Caco-2 (cell line): ENCODE data around the gene VASH1. TPM values are rescaled to one million over a fixed set of nuclear protein-coding genes. Genes with fewer than 3 reads are reported as not detected.

Source experiments
- BruUV-seq: library from RNA; stranded (reverse); fragments of 400-500 nt; replicated peaks from 2 replicates; lab custom pipeline; 2021; lab: Mats Ljungman, UMichigan
- CTCF ChIA-PET: fragments of 300-600 bp; sonication (Branson Sonifier 250); formaldehyde crosslinking; loops from one replicate; lab custom pipeline; 2022; ENCODE audit warnings: antibody characterized with exemption; lab: Charles Lee
- POLR2A ChIA-PET: fragments of 300-600 bp; sonication (Branson Sonifier 250); formaldehyde crosslinking; loops from one replicate; lab custom pipeline; 2022; ENCODE audit warnings: antibody characterized with exemption; lab: Charles Lee
- DNase-seq, 2 experiments: peaks; one replicate each; pipeline versions ENCODE4 v3.0.0 to v3.0.0-alpha.2; 2020 to 2022
- H3K27me3 ChIP-seq: replicated peaks from 2 replicates; pipeline ENCODE4 v1.6.0; 2011; ENCODE audit warnings: low read length; ENCODE audit not compliant: control insufficient read depth, insufficient read depth
- H3K36me3 ChIP-seq: 2 replicates; pipeline ENCODE4 v1.5.1; 2011; ENCODE audit warnings: low read length; ENCODE audit not compliant: control insufficient read depth, insufficient read depth
- H3K4me1 ChIP-seq: fragments of 250-450 bp; sonication (Bioruptor Pico); 2 replicates; pipeline ENCODE4 v1.5.1; 2020; ENCODE audit warnings: mild to moderate bottlenecking
- H3K4me3 ChIP-seq: 2 replicates; pipeline ENCODE4 v1.5.1; 2011; ENCODE audit warnings: low read depth, mild to moderate bottlenecking, control low read depth, low read length
- H3K9me3 ChIP-seq: fragments of 250-450 bp; sonication (Bioruptor Pico); 2 replicates; pipeline ENCODE4 v1.5.1; 2020; ENCODE audit warnings: mild to moderate bottlenecking, moderate library complexity
- H3K27ac Mint-ChIP-seq: one replicate; pipeline ENCODE4 v1.8.0; 2022; ENCODE audit warnings: mixed read lengths; ENCODE audit not compliant: unreplicated experiment
- H3K27me3 Mint-ChIP-seq: one replicate; pipeline ENCODE4 v1.8.0; 2022; ENCODE audit warnings: mixed read lengths; ENCODE audit not compliant: insufficient read depth, unreplicated experiment
- H3K36me3 Mint-ChIP-seq: one replicate; pipeline ENCODE4 v1.8.0; 2022; ENCODE audit warnings: mild to moderate bottlenecking, mixed read lengths; ENCODE audit not compliant: insufficient read depth, unreplicated experiment
- H3K4me1 Mint-ChIP-seq: one replicate; pipeline ENCODE4 v1.8.0; 2022; ENCODE audit warnings: low read depth, mixed read lengths; ENCODE audit not compliant: unreplicated experiment
- H3K4me3 Mint-ChIP-seq: one replicate; pipeline ENCODE4 v1.8.0; 2022; ENCODE audit warnings: mild to moderate bottlenecking, moderate library complexity, mixed read lengths; ENCODE audit not compliant: unreplicated experiment
- H3K9me3 Mint-ChIP-seq: one replicate; pipeline ENCODE4 v1.8.0; 2022; ENCODE audit warnings: mixed read lengths; ENCODE audit not compliant: unreplicated experiment
- CTCF ChIP-seq, 2 experiments: fragments of 200-600 bp in 1 of 2; IDR thresholded peaks; 1 replicate in 1 of 2; 2 replicates in 1 of 2; pipeline versions ENCODE4 v1.5.1 to v1.8.0; 2011 to 2022; ENCODE audit warnings: antibody characterized with exemption in 1 of 2, control low read depth in 1 of 2, inconsistent platforms in 1 of 2, low read depth in 1 of 2, low read length in 1 of 2, mild to moderate bottlenecking in 1 of 2, moderate library complexity in 1 of 2; ENCODE audit not compliant: insufficient read depth in 1 of 2, severe bottlenecking in 1 of 2, unreplicated experiment in 1 of 2
- intact Hi-C: fragments of 100-400 bp; cut with micrococcal nuclease; formaldehyde crosslinking; loops from one replicate; pipeline ENCODE4 v1.10.0; 2022; ENCODE audit not compliant: unreplicated experiment
- total RNA-seq: library from RNA; stranded (reverse); gene quantifications from 2 replicates; pipeline ENCODE4 v1.2.3, GENCODE V29; 2022

Gene VASH1
- total RNA-seq, 1 experiment from 2014 or later = 0.18 TPM

- POLR2A ChIA-PET = no interaction called here
- intact Hi-C loops = no loop called here
These were observed 12.9 kb downstream of the VASH1 start for GRCh38 chr14:76773956-76774820.

GRCh38 chr14:76774821-76775694 is 13.8 kb downstream of the VASH1 start:
- no peak overlapping the region for H3K4me3 ChIP-seq
- DNase-seq = no peak
- no peak overlapping the region for H3K27ac Mint-ChIP-seq

More at GRCh38 chr14:76773956-76774820, 12.9 kb downstream of the VASH1 start:
- Histone ChIP-seq H3K36me3 (no peaks in the 10 kb centered on the region), H3K4me1 (no peaks in the 10 kb centered on the region), H3K9me3 (no peaks in the 10 kb centered on the region), H3K27me3 (no peaks in the 10 kb centered on the region; the same call in none of the 2 replicates), H3K4me3 (no peak overlapping the region)
- Mint-ChIP-seq H3K4me3 (no peak overlapping the region), H3K4me1 (no peaks in the 10 kb centered on the region), H3K27me3 (peaks cover 3% of the 10 kb centered on the region), H3K36me3 (no peaks in the 10 kb centered on the region), H3K9me3 (no peaks in the 10 kb centered on the region), H3K27ac (no peak overlapping the region)
- CTCF ChIA-PET = interaction anchor here (1.5 kb wide), 1 partner anchor 11 kb away, joined by 5 read pairs; no protein-coding TSS in a partner anchor
- BruUV-seq = no TSS peak
- no peak for DNase-seq
- no peak for TF ChIP-seq CTCF (IDR thresholded peaks at IDR 0.05; ENCODE audit: insufficient read depth in 1 of 2, low read depth in 1 of 2, low read length in 1 of 2, severe bottlenecking in 1 of 2, unreplicated experiment in 1 of 2)

More at GRCh38 chr14:76774821-76775694, 13.8 kb downstream of the VASH1 start:
- no peaks in the 10 kb centered on the region for H3K9me3 ChIP-seq
- intact Hi-C loops = no loop called here
- no peaks in the 10 kb centered on the region; the same call in none of the 2 replicates for H3K27me3 ChIP-seq
- ChIA-PET POLR2A (no interaction called here), CTCF (interaction anchor here (1.5 kb wide), 1 partner anchor 10 kb away, joined by 5 read pairs; no protein-coding TSS in a partner anchor)
- Mint-ChIP-seq H3K4me3 (no peak overlapping the region), H3K27me3 (peaks cover 3% of the 10 kb centered on the region), H3K36me3 (no peaks in the 10 kb centered on the region), H3K4me1 (no peaks in the 10 kb centered on the region), H3K9me3 (no peaks in the 10 kb centered on the region)
- TF ChIP-seq CTCF (IDR thresholded peaks at IDR 0.05; ENCODE audit: insufficient read depth in 1 of 2, low read depth in 1 of 2, low read length in 1 of 2, severe bottlenecking in 1 of 2, unreplicated experiment in 1 of 2) = no peak
- BruUV-seq = no TSS peak
- H3K36me3 ChIP-seq = no peaks in the 10 kb centered on the region
- no peaks in the 10 kb centered on the region for H3K4me1 ChIP-seq
